ENCODE measurements around the gene SNRPA.

- no peak for TF ChIP-seq RNF2 (IDR thresholded peaks at IDR 0.05; ENCODE audit: borderline replicate concordance, low read depth, low read length, missing control alignments, poor library complexity, severe bottlenecking)
- TF ChIP-seq RFX5 (IDR thresholded peaks at IDR 0.05; ENCODE audit: borderline replicate concordance, low read depth, low read length): no peak
- peak in 1 of 3 experiments; percentile 3; a peak in 1 of 4 replicates for TF ChIP-seq CTCF (IDR thresholded peaks at IDR 0.05; ENCODE audit: control extremely low read depth in 1 of 3, insufficient read depth in 1 of 3, low read depth in 1 of 3, low read length in 3 of 3)
- TF ChIP-seq YY1 (IDR thresholded peaks at IDR 0.05; ENCODE audit: low read depth, low read length): no peak; the same call in 1 of the 2 replicates
- TF ChIP-seq USF2 (IDR thresholded peaks at IDR 0.05; ENCODE audit: low read length): no peak
- TF ChIP-seq MAX (IDR thresholded peaks at IDR 0.05): 0 out of 2 replicates have a peak, but pooled peaks have one; percentile 5
These were observed 34.3 kb upstream of the SNRPA start, which contains the start of the genes COQ8B and ITPKC for GRCh38 chr19:40716482-40717324.

Measured in H1 (cell line).